Lower leg skin (tissue), 4 donors: ENCODE results near the gene CACNG3. TPM values are rescaled to one million over a fixed set of nuclear protein-coding genes. Genes with fewer than 3 reads are reported as not detected.
A peak's percentile ranks its signal among the peaks of the same experiment; 100 is the strongest.

Source experiments
- DNase-seq, 2 donors: peaks; one replicate each; pipeline ENCODE4 v3.0.0-alpha.2; 2019; ENCODE audit warnings: low spot score in 2 of 2
- H3K4me3 ChIP-seq: fragments of 200-600 bp; sonication (generic); 2 replicates; pipeline ENCODE4 v1.5.1; 2017; ENCODE audit warnings: mild to moderate bottlenecking, low read depth; ENCODE audit not compliant: poor library complexity, severe bottlenecking
- CTCF ChIP-seq, 3 donors: fragments of 450-650 bp; IDR thresholded peaks; one replicate each; pipeline ENCODE4 v1.5.1; 2016; ENCODE audit warnings: antibody characterized with exemption in 3 of 3, mild to moderate bottlenecking in 3 of 3, moderate library complexity in 2 of 3
- POLR2A ChIP-seq, 2 donors: fragments of 450-650 bp; IDR thresholded peaks; one replicate each; pipeline ENCODE4 v1.6.1; 2016 to 2017; ENCODE audit warnings: antibody characterized with exemption in 2 of 2, mild to moderate bottlenecking in 1 of 2, moderate library complexity in 1 of 2
- WGBS, 2 donors: methylation state at CpG; one replicate each; pipeline ENCODE4 v1.1.5; 2018; 5-methylcytosine and 5-hydroxymethylcytosine counted together
- intact Hi-C: fragments of 100-400 bp; cut with DNase I; formaldehyde crosslinking; loops from one replicate; pipeline ENCODE4 v1.15.0; 2023; ENCODE audit warnings: low total_unique reads
- total RNA-seq, 4 donors: library from RNA; depleted of rRNA; stranded (reverse); fragments of >200 nt; gene quantifications; one replicate each; pipeline ENCODE4 v1.1.0, GENCODE V29; 2016

Gene CACNG3
- total RNA-seq, 4 donors from 2014 or later: not detected

- intact Hi-C loops: no loop called here
- no peak for TF ChIP-seq POLR2A (IDR thresholded peaks at IDR 0.05)
- 68 to 76% methylated on average over 8 of the region's 8 CpGs for WGBS, 2 donors
- H3K4me3 ChIP-seq: no peak overlapping the region
- no peak for DNase-seq
These were observed 138.2 kb downstream of the CACNG3 start for GRCh38 chr16:24394341-24394740.

DNA sequence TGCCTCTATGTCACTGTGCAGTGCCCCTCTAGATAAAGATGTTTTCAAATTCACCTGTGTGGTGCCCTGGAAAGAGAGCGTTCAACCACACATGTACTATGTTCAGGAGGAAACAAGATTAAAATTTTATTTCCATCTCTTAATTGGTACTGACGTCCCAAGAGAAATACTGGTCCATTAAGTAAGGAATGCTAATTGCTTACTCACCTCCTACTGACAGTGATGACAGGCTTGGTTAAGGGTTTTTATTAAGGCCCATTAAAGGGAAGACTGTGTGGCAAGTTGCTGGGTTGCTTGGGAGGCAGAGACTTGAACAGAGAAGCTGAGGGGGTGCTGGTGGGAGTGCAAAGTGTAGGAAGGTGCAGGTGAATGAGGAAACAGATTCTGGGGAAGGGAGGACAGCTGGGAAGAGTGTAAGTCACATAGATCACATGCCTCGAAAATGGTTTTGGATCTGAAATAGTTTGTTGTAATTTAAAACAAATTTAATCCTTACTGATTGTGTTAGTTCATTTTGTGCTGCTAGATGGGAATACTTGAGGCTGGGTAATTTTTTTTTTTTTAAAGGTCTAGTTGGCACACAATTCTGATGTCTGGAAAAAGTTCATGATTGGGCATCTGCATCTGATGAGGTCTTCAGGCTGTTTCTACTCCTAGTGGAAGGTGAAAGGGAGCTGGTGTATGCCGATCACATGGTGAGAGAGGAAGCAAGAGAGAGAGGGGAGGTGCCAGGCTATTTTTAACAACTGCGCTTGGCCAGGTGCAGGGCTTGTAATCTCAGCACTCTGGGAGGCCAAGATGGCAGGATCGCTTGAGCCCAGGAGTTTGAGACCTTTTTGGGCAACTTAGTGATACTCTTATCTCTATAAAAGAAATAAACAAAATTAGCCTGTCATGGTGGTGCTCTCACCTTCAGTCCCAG lies 140.5 kb downstream of the CACNG3 start:
- intact Hi-C loops: no loop called here
- WGBS, 2 donors: 58 to 62% methylated on average over 6 of the region's 6 CpGs
- no peak overlapping the region for H3K4me3 ChIP-seq
- TF ChIP-seq CTCF (IDR thresholded peaks at IDR 0.05) (no peak), POLR2A (IDR thresholded peaks at IDR 0.05) (no peak)
- DNase-seq: no peak

DNA sequence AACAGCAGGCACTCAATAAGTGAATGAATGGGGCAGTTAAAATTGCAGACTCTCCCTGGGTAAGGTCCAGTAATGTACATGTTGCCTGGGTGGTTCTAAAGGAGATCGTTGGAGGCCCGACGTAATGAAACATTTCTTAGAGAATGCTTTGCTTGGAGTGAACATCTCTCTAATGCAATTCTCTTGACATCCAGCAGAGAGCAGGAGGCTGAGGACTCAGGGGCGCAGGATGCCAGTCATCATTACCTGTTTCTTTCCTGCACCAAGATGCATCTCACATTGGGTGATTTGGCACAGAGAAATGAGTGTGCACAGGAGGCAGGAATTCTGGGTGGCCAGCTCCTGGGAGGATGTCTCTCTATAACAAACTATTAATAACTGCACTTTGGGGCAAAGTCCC lies 152.9 kb downstream of the CACNG3 start:
- H3K4me3 ChIP-seq: no peak overlapping the region
- TF ChIP-seq CTCF (IDR thresholded peaks at IDR 0.05) (no peak), POLR2A (IDR thresholded peaks at IDR 0.05) (no peak)
- intact Hi-C loops: no loop called here
- WGBS, 2 donors: 71 to 79% methylated on average over 4 of the region's 4 CpGs
- DNase-seq: peak in 1 of 2 donors; percentile 37
